RPMI8226 (cell line): ENCODE measurements around the gene TNS4.

Experiments
- DNase-seq: peaks from one replicate; pipeline ENCODE4 v3.0.0-alpha.2; 2015

The TNS4 gene

DNA sequence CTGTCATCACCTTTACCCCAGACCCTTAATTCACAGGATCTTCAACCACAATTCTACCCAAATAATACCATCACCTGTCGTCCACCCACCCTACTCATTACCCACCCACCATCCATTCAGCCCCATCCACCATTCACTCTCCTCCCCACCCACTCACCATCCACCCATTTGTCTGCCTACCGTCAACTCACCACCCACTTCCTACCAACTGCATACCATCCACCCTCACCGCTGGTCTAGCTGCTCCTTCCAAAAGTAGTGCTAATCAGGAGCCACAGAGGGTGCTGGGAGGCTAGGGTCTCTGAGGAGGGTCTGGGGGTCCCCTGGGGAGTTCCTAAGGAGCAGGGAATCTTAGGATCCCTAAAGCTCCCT is 70.2 kb downstream of the TNS4 start:
- no peak for DNase-seq

DNA sequence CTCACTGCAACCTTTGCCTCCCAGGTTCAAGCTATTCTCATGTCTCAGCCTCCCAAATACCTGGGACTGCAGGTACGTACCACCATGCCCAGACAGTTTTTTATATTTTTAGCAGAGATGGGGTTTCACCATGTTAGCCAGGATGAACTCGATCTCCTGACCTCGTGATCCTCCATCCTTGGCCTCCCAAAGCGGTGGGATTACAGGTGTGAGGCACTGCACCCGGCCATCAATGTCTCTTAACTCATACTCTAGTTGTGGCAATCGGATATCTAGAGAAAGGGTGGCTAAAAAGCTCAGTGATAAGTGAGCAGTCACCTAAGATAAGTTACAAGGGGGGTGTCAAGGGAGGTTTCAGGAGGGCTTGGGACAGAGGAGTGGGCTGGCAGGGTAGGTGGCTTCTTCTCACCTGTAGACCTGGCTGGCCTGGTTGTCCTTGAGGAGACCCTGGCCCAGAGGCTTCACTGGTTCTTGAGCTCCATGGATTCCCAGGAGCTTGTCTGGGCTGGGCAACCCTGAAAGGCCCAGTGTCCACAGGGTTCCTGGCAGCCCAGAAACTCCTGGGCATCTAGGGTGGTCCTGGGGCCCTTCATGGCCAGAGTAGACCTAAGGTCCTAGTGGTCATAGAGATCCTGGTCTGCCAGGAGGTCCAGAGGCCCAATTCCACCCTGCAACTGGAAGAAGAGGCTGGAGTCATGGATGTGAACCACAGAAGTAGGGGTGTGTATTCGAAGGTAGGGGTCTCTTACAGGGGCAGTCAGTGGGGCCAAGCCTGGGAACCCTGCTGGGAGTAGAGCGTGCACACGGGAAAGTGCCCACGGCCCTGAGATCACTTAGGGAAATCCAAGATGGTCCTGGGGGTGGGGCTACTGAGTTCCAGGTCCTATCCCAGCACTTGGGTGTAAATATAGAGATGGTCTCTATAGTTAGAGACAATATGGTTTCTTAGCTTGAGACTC is 70.9 kb downstream of the TNS4 start:
- no peak for DNase-seq

DNA sequence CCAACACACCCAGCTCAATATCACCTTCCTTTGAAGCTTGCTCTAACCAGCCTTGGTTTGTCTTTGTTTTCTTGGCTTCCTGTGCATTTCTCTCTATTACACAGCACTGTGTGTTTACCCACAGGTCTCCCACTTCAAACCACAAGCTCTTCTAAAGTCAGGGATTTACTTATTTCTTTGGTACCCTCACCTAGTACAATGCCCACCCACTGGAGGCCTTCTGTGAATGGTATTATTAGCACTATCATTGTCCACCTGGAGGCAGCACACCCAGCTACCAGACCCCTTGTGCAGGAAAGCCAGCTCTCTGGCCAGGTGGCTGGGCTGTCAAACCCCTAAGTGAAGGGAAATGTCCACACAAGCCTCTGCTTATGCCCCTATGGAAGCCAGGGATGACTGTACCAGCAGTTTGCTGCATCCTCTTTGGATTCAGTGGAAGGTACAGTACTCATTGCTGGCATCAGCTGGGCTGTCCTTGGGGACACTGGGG is 74.4 kb downstream of the TNS4 start:
- DNase-seq, result no peak
